CD4-positive, alpha-beta memory T cell (primary cell): ENCODE measurements around the gene MANBA. TPM values are rescaled to one million over a fixed set of nuclear protein-coding genes. Genes with fewer than 3 reads are reported as not detected.
A peak's percentile ranks its signal among the peaks of the same experiment; 100 is the strongest.
"Not testable (repeated sequence)": the region's sequence is repeated elsewhere in the genome, so short reads cannot be mapped to it uniquely, and the experiment has no call there.

Experiments used
- CTCF ChIA-PET: fragments of 350-600 bp; sonication (Branson Sonifier 250); formaldehyde crosslinking; loops from one replicate; lab custom pipeline; 2021; ENCODE audit warnings: inconsistent platforms; ENCODE audit not compliant: partially characterized antibody; lab: Charles Lee
- POLR2A ChIA-PET: fragments of 350-600 bp; sonication (Branson Sonifier 250); formaldehyde crosslinking; loops from one replicate; lab custom pipeline; 2021; ENCODE audit not compliant: partially characterized antibody; lab: Charles Lee
- DNase-seq, 5 donors: peaks; one replicate each; pipeline versions ENCODE4 v3.0.0 to v3.0.0-alpha.2; 2020 to 2022; ENCODE audit warnings: mixed read lengths in 1 of 5
- H3K27ac ChIP-seq: one replicate; pipeline ENCODE4 v1.7.0; 2013; ENCODE audit warnings: low read depth, low read length
- H3K27me3 ChIP-seq: 2 replicates; pipeline ENCODE4 v1.7.0; 2013; ENCODE audit warnings: mild to moderate bottlenecking, low read length, moderate library complexity; ENCODE audit not compliant: insufficient read depth
- H3K36me3 ChIP-seq: 2 replicates; pipeline ENCODE4 v1.7.0; 2013; ENCODE audit warnings: mild to moderate bottlenecking, low read length, moderate library complexity; ENCODE audit not compliant: insufficient read depth
- H3K4me1 ChIP-seq: 2 replicates; pipeline ENCODE4 v1.7.0; 2013; ENCODE audit warnings: mild to moderate bottlenecking, low read length, moderate library complexity; ENCODE audit not compliant: insufficient read depth
- H3K4me3 ChIP-seq, 2 donors: one replicate each; pipeline ENCODE4 v1.7.0; 2013; ENCODE audit warnings: low read length in 2 of 2, mild to moderate bottlenecking in 1 of 2
- H3K9me3 ChIP-seq, 2 donors: one replicate each; pipeline ENCODE4 v1.7.0; 2013; ENCODE audit warnings: low read length in 2 of 2, control low read depth in 1 of 2; ENCODE audit not compliant: control insufficient read depth in 1 of 2
- H3K27ac Mint-ChIP-seq, 7 donors: one replicate each; pipeline ENCODE4 v1.8.0; 2020 to 2021; ENCODE audit warnings: mixed read lengths in 7 of 7, mild to moderate bottlenecking in 6 of 7, inconsistent platforms in 3 of 7, moderate library complexity in 3 of 7
- H3K27me3 Mint-ChIP-seq, 2 donors: one replicate each; pipeline ENCODE4 v1.8.0; 2020 to 2021; ENCODE audit warnings: mixed read lengths in 2 of 2
- H3K36me3 Mint-ChIP-seq, 2 donors: one replicate each; pipeline ENCODE4 v1.8.0; 2020 to 2021; ENCODE audit warnings: mixed read lengths in 2 of 2, inconsistent platforms in 1 of 2, mild to moderate bottlenecking in 1 of 2
- H3K4me1 Mint-ChIP-seq, 4 donors: one replicate each; pipeline ENCODE4 v1.8.0; 2020 to 2021; ENCODE audit warnings: mixed read lengths in 4 of 4, mild to moderate bottlenecking in 1 of 4
- H3K4me3 Mint-ChIP-seq, 8 donors: one replicate each; pipeline ENCODE4 v1.8.0; 2020 to 2021; ENCODE audit warnings: mixed read lengths in 8 of 8, mild to moderate bottlenecking in 7 of 8, moderate library complexity in 6 of 8, inconsistent platforms in 3 of 8
- H3K9me3 Mint-ChIP-seq, 8 donors: one replicate each; pipeline ENCODE4 v1.8.0; 2020 to 2021; ENCODE audit warnings: mixed read lengths in 8 of 8, mild to moderate bottlenecking in 5 of 8, inconsistent platforms in 3 of 8, moderate library complexity in 1 of 8
- intact Hi-C: fragments of 100-400 bp; cut with micrococcal nuclease; formaldehyde crosslinking; loops from one replicate; pipeline ENCODE4 v1.15.1; 2023
- polyA plus RNA-seq, 2 donors: library from polyadenylated mRNA; unstranded; fragments of 300-500 nt; fragmentation: Illumina TruSeq; gene quantifications; one replicate each; pipeline ENCODE4 v1.2.3, GENCODE V29; 2021
- total RNA-seq, 2 experiments: library from RNA; stranded (reverse); gene quantifications; one replicate each; pipeline ENCODE4 v1.2.3, GENCODE V29; 2021

MANBA gene
- total and polyA plus RNA-seq, 4 experiments from 2014 or later = 13.5 to 33.2 (median 26.3) TPM

- DNase-seq, H3K36me3 ChIP-seq, H3K9me3 Mint-ChIP-seq, H3K27ac Mint-ChIP-seq, H3K4me1 ChIP-seq, H3K4me3 Mint-ChIP-seq, H3K4me3 ChIP-seq, H3K27ac ChIP-seq, H3K27me3 ChIP-seq, CTCF ChIA-PET, H3K27me3 Mint-ChIP-seq, H3K9me3 ChIP-seq, intact Hi-C loops, H3K4me1 Mint-ChIP-seq, POLR2A ChIA-PET: not testable (repeated sequence)
- H3K36me3 Mint-ChIP-seq = peaks cover 41 to 43% of the 10 kb centered on the region in 2 donors
Observed at GRCh38 chr4:102718833-102719575, 41.8 kb downstream of the MANBA start.

DNA sequence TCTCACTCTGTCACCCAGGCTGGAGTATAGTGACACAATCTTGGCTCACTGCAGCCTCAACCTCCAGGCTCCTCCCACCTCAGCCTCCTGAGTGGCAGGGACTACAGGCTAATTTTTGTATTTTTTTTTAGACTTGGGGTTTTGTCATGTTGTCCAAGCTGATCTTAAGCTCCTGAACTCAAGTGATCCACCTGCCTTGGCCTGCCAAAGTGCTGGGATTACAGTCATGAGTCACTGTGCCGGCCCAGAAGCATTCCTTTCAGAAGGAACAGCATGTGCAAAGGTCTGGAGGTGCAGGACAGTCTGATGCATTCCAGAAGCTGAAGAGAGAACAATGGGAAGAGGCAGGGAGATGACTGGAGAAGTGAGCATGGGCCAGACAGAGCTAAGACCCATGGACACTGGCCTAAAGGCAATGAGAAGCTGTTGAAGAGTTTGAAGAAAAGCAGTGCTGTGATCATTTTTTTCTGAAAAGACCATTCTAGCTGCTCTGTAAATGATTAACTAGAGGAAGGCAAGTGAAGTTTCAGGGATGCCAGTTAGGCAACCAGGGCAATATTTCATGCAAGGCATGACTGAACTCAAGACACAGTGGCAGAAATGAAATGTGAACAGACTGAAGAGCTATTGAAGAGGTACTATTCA, 43.2 kb downstream of the MANBA start:
- peaks cover 40 to 46% of the 10 kb centered on the region in 2 donors for H3K36me3 Mint-ChIP-seq
- intact Hi-C loops = no loop called here
- Histone ChIP-seq H3K4me1 (no peaks in the 10 kb centered on the region), H3K27ac (no peak overlapping the region), H3K4me3 (no peak overlapping the region), H3K27me3 (no peaks in the 10 kb centered on the region), H3K36me3 (peaks cover under 1% of the 10 kb centered on the region), H3K9me3 (no peaks in the 10 kb centered on the region)
- H3K9me3 Mint-ChIP-seq = peaks cover 0 to 3% (median 0%) of the 10 kb centered on the region in 8 donors
- ChIA-PET POLR2A (no interaction called here), CTCF (interaction anchor here (0.8 kb wide), 1 partner anchor 13 kb away, joined by 3 read pairs; no protein-coding TSS in a partner anchor)
- DNase-seq = no peak
- H3K27ac Mint-ChIP-seq = peak overlapping the region in 3 of 7 donors; percentile 5 to 11 (median 8)
- no peak overlapping the region for H3K4me3 Mint-ChIP-seq
- H3K27me3 Mint-ChIP-seq = no peaks in the 10 kb centered on the region
- peaks cover 0 to 4% (median 0%) of the 10 kb centered on the region in 4 donors for H3K4me1 Mint-ChIP-seq

GRCh38 chr4:102715057-102715456, 45.7 kb downstream of the MANBA start:
- CTCF ChIA-PET = interaction anchor here (0.9 to 1.4 kb wide), 3 partner anchors 11 to 266 kb away, joined by 3 to 4 read pairs (median 4); no protein-coding TSS in a partner anchor
- peaks cover 0 to 3% (median 0%) of the 10 kb centered on the region in 8 donors for H3K9me3 Mint-ChIP-seq

GRCh38 chr4:102713774-102714173, 47.0 kb downstream of the MANBA start:
- H3K4me3 Mint-ChIP-seq, H3K4me1 ChIP-seq, H3K9me3 ChIP-seq, H3K27me3 Mint-ChIP-seq, POLR2A ChIA-PET, CTCF ChIA-PET, H3K4me3 ChIP-seq, H3K27ac Mint-ChIP-seq, DNase-seq, H3K27ac ChIP-seq, H3K9me3 Mint-ChIP-seq, intact Hi-C loops, H3K27me3 ChIP-seq, H3K36me3 ChIP-seq: not testable (repeated sequence)
- peaks cover 42 to 57% of the 10 kb centered on the region in 2 donors for H3K36me3 Mint-ChIP-seq
- H3K4me1 Mint-ChIP-seq = peaks cover 0 to 11% (median 8%) of the 10 kb centered on the region in 4 donors

More at GRCh38 chr4:102715057-102715456, 45.7 kb downstream of the MANBA start:
- no peak overlapping the region for H3K4me3 ChIP-seq
- POLR2A ChIA-PET = no interaction called here
- intact Hi-C loops = no loop called here
- no peaks in the 10 kb centered on the region for H3K27me3 Mint-ChIP-seq
- DNase-seq = no peak
- H3K4me3 Mint-ChIP-seq = no peak overlapping the region
- H3K27ac Mint-ChIP-seq = peak overlapping the region in 1 of 7 donors; percentile 32
- no peaks in the 10 kb centered on the region for H3K4me1 ChIP-seq
- H3K9me3 ChIP-seq = no peaks in the 10 kb centered on the region
- peaks cover 0 to 6% (median 2%) of the 10 kb centered on the region in 4 donors for H3K4me1 Mint-ChIP-seq
- H3K36me3 Mint-ChIP-seq = peaks cover 47 to 57% of the 10 kb centered on the region in 2 donors
- no peak overlapping the region for H3K27ac ChIP-seq
- H3K36me3 ChIP-seq = no peaks in the 10 kb centered on the region
- H3K27me3 ChIP-seq = no peaks in the 10 kb centered on the region

DNA sequence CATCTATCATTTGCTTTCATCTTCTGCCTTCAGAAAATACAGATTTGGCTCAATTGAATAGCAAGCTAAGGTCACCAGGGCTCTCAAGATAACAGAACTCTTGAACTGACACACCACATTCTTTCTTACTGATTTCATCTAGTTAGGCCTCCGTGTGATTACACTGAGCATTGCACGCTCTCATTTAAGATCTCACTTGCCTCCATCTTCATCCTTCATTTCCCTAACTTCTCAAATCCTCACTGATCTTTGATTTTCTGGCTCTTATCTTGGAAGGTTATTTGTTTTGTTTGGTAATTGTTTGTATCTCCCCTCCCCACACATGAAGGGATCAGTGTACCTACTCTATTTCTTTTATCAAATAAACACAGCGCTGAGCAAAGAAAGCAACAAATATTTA, 47.7 kb downstream of the MANBA start:
- no peaks in the 10 kb centered on the region for H3K36me3 ChIP-seq
- DNase-seq = no peak
- no peaks in the 10 kb centered on the region for H3K9me3 ChIP-seq
- no peaks in the 10 kb centered on the region for H3K27me3 ChIP-seq
- no peak overlapping the region for H3K27ac ChIP-seq
- H3K4me3 ChIP-seq = no peak overlapping the region
- H3K4me1 ChIP-seq = no peaks in the 10 kb centered on the region
- intact Hi-C loops = no loop called here
- H3K27me3 Mint-ChIP-seq = no peaks in the 10 kb centered on the region
- POLR2A ChIA-PET = no interaction called here
- H3K27ac Mint-ChIP-seq = peak overlapping the region in 1 of 7 donors; percentile 25
- CTCF ChIA-PET = no interaction called here
- no peak overlapping the region for H3K4me3 Mint-ChIP-seq
- H3K4me1 Mint-ChIP-seq = peaks cover 0 to 14% (median 10%) of the 10 kb centered on the region in 4 donors
- peaks cover 36 to 57% of the 10 kb centered on the region in 2 donors for H3K36me3 Mint-ChIP-seq
- H3K9me3 Mint-ChIP-seq = peaks cover 0 to 4% (median 0%) of the 10 kb centered on the region in 8 donors

GRCh38 chr4:102710986-102711385, 49.8 kb downstream of the MANBA start:
- no peaks in the 10 kb centered on the region for H3K27me3 ChIP-seq
- ChIA-PET CTCF (no interaction called here), POLR2A (no interaction called here)
- Mint-ChIP-seq H3K27ac (no peak overlapping the region), H3K36me3 (peaks cover 42 to 65% of the 10 kb centered on the region in 2 donors), H3K27me3 (no peaks in the 10 kb centered on the region), H3K4me1 (peaks cover 4 to 17% (median 11%) of the 10 kb centered on the region in 4 donors), H3K9me3 (peaks cover 0 to 13% (median 6%) of the 10 kb centered on the region in 8 donors), H3K4me3 (no peak overlapping the region)
- no peak overlapping the region for H3K27ac ChIP-seq
- no peak for DNase-seq
- H3K4me1 ChIP-seq = no peaks in the 10 kb centered on the region
- no peaks in the 10 kb centered on the region for H3K9me3 ChIP-seq
- H3K36me3 ChIP-seq = no peaks in the 10 kb centered on the region
- H3K4me3 ChIP-seq = no peak overlapping the region
- intact Hi-C loops = no loop called here

DNA sequence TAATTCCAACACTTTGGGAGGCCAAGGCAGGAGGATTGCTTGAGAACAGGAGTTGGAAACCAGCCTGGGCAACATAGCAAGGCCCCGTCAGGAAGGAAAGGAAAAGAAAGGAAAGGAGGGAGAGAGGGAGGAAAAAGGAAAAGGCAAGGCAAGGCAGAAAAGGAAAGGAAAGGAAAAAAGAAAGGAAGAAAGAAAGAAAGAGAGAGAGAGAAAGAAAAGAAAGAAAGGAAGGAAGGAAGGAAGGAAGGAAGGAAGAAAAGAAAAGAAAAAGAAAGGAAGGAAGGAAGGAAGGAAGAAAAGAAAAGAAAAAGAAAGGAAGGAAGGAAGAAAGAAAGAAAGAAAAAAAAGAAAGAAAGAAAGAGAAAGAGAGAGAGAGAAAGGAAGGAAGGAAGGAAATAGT, 51.7 kb downstream of the MANBA start:
- H3K9me3 ChIP-seq, H3K27me3 Mint-ChIP-seq, CTCF ChIA-PET, H3K4me1 ChIP-seq, POLR2A ChIA-PET, DNase-seq, H3K27me3 ChIP-seq, intact Hi-C loops, H3K27ac ChIP-seq, H3K4me3 ChIP-seq, H3K36me3 ChIP-seq, H3K4me3 Mint-ChIP-seq: not testable (repeated sequence)
- H3K27ac Mint-ChIP-seq = peak overlapping the region in 3 of 7 donors; percentile 62 to 67 (median 63)
- peaks cover 6 to 18% (median 11%) of the 10 kb centered on the region in 4 donors for H3K4me1 Mint-ChIP-seq
- peaks cover 44 to 65% of the 10 kb centered on the region in 2 donors for H3K36me3 Mint-ChIP-seq
- H3K9me3 Mint-ChIP-seq = peaks cover 0 to 13% (median 6%) of the 10 kb centered on the region in 8 donors
